GM18517 (cell line): ENCODE data around the gene RETSAT.
"Not testable (repeated sequence)": the region's sequence is repeated elsewhere in the genome, so short reads cannot be mapped to it uniquely, and the experiment has no call there.

Experiments
- ATAC-seq: cut with Tn5 transposase; IDR thresholded peaks from one replicate; pipeline ENCODE4 v1.9.1; 2021; ENCODE audit warnings: mild to moderate bottlenecking, moderate library complexity; ENCODE audit not compliant: unreplicated experiment

The RETSAT gene

DNA sequence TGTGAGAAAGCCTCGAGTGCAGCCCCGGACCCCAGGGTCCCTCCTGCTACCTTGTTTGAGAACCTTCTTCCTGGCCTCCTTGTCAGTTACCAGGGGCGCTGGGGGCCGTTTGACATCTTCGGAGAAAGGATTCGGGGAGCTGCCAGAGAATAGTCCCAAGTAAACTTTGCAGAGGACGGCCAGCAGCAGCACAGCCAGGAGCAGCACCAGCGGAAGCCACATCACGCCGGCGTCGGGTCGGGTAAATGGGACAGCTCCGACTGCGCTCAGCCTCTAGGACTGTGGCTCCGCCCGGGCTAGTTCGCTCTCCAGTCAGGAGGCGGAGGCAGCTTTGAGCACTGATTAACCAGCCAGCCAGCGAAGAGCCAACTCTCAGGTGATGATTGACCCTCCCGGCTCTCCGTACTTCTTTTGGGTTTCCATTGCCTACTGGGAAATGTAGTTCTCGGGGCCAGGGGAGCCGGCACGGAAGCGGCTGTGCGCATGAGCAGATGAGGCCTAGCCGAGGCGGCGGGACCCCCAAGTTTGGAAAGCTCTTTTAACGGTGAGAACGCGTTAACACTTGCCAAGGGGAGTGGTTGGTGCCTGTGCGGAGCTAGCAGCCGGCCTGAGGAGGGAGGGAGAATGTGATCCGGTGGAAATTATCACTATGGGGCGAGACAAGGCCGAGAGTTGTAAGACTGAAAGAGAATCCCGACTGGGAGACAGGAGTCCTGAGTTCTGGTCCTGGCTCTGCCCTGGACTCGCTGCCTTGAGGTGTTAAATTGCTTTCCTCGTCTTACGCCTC is at the start of gene RETSAT, which contains the start of gene ELMOD3:
Gene RETSAT, minus strand, starts transcription at position 243 of the 787 bp plus-strand sequence. Its CDS starts 21 bp downstream, at position 222.
Gene ELMOD3, plus strand, starts transcription at position 484 of the 787 bp plus-strand sequence. CDS start 2,430 bp downstream, outside the sequence.
- ATAC-seq: peak; percentile 92

DNA sequence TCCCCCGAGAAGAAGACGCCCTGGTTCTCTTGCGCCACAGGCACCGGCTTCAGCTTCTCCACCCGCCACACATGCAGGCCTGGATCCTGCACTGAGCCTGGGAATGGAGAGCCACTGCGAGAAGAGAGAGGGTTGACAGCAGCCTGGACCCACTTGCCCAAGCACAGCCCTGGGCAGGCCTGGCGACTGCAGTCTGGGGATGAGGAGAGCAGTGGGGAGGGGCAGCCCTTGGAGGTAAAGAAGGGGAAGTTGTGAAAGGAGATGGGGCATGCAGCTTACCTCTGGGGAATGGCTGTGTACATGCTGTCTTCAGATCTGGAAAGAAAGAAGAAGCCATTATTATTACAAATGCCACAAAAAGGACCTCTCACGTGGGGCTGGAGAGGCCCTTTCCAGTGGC is 47.5 kb upstream of the RETSAT start:
- no peak for ATAC-seq

DNA sequence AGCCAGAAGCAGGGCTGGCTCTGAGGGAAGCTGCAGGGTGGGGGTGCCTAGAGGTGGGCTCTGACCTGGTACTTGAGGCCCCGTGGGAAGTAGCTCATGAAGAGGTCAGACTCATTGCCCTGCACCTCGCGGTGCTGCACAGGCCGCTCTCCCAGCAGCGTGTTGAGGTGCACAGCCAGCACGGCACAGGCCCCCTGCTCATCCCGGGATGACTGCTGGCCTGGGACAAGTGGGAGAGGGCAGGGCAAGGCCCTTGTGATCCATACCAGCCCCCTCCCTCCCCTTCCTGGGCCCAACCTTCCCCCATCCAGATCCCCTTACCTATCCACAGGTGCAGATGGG is 47.1 kb upstream of the RETSAT start:
- no peak for ATAC-seq

DNA sequence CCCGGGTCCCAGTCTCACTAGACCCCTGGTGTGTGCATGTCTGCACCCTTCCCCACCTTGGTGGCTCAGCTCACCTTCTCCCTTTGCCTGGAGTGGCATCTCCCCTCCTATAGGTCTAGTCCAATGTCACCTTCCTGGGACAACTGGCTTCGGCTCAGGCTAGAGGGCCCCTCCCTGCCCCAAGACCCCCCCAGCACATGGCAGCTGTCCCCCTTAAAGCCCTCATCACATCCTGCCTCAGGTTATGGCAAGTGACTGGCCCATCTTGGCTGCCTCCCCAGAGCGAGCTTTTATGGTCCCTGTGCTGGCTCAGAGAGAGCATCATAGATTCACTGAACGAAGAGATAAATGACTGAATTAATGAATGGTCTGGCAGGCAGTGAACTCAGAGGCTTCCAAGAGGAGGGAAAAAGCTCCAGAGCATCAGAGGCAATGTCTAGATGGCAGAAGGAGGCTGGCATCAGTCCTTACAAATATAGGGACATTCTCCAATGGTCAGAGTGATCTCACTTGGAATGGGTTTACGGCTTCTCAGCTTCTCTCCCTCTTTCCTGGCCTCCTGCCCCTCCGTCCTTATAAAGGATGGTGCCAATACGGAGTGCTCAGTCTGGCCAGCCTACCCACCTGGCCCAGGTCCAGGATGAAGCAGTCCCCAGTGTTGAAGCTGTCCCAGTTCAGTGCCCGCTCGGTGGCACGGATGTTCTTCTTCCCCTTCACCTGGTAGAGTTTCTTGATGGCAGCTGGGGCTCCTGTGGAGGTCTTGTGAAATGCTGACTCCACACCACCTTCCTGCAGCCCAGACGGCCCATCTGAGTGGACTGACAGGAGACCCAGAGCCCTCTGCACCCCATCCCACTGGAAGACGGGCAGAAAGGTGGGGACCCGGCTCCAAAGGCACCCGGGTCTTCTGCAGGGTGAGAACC is 46.5 kb upstream of the RETSAT start:
- no peak for ATAC-seq

DNA sequence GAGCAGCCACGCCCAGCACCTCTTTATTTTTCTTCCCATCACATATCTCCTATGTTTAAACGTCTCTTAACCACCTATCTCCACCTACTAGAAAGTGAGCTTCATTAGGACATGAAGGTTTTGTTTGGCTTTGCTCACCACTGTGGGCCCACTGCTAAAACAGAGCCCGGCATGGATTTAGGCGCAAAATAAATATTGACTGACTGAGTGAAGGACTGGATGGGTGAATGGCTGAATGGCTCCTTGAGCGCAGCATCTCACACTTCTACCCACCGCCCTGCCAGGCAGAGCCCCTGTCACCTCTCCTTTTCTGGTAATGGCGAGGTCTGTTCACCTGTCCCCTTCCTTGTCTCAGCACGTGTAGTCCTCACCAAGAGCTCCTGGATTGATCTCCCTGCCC is 45.7 kb upstream of the RETSAT start:
- no peak for ATAC-seq

DNA sequence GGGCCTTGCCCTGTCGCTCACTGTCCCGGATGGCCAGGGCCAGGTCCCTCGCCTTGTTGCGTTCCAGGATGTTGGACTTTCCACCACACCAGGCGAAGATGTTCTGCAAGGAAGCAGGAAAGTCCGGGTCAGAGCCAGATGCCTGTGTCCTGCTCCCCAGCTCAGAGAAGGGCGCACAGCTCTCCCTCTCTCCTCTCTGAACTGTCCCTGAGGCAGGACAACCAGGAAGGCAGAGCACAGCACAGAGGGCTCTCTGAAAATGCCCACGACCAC is 44.8 kb upstream of the RETSAT start:
- ATAC-seq: no peak

DNA sequence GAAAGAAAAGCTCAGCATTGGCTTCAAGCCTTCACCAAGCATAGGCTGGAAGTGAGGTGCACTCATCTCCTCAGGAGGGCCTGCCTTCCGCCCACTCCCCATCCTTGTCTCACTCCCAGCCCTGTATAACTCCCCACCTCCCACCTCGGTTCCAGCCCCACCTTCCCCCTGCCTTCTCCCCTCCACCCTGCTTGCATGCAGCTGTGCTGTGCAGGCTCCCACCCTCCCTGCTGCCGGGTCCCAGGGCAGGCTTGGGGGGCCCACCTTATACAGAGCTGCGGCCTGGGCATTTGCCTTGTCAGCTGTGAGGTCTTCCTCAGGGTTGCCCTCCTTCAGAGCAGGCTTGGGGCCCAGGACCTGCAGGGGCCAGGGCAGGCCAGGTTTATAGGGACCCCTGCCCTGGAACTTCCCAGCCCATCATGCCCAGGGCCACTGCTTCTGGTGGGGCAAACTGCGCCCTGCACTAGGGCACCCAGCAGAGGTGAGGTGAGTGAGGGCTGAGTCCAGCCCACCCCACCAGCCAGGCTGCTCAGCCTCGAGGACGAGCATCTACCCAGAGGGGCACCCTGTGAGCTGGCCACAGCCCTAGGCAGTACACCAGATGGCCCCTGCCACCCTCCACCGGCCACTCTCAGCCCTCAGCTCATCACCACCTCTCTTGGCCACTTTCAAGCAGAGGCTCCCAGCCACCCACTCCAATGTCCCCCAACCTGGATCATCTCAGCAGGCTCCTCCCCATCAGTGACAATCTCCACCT is 44.3 kb upstream of the RETSAT start:
- ATAC-seq: no peak

DNA sequence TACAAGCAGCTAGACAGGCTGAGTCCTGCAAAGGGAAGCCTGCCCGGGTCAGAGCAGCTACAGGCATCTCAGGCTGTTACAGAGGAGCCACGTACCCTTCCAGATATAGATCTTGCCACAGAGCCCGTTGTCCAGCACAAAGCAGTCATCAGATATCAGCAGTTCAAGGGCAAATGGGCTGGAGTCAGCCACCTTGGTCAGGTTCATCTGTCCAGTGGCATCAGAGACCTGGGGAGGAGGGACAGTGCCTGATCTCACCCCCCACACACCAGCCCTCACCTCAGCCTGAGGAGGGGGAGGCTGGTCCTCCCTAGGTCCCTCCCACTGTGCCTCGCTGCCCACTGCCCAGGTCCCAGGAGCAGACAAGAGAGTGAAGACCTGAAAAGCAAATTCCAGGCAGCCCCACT is 43.6 kb upstream of the RETSAT start:
- no peak for ATAC-seq

DNA sequence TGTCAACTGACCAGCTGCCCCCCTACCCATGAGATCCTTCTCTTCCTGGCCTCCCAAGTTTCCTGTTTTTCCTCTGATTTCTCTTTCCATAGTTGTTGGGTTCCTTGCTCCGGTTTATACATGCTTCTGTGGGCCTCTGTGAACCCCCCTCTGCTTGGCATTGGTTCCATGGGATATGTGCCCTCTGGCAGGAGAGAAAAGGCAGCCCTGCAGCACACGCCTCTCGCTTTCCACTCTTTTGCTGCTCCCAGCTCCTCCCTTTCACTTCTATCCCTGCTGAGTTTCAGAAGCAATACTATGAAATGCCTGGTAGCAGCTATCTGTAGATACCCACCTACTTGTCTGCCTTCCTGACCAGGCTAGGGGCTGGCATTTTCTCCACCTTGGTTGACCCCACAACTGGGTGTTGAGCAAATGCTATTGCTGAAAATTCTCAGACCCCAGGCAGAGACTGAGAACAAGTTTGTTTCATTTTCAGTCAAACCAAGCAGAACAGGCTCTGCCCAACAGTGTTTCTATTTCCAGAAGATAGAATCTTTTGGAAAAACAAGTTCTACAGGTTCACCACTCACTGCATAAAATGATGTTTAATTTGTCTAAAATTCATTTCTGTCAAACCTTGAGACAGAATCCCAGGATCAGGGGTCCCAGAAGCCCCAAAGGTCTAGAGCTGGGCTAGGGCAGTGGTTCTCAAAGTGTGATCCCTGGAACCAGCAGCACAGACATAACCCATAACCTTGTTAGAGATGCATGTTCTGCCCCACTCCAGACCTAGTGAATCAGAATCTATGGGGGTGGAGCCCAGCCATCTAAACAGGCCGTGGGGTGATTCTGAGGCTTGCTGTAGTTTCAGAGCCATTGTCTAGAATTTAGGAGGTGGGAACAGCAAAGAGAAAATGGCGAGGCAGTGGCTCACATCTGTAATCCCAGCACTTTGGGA is 42.5 kb upstream of the RETSAT start:
- no peak for ATAC-seq

DNA sequence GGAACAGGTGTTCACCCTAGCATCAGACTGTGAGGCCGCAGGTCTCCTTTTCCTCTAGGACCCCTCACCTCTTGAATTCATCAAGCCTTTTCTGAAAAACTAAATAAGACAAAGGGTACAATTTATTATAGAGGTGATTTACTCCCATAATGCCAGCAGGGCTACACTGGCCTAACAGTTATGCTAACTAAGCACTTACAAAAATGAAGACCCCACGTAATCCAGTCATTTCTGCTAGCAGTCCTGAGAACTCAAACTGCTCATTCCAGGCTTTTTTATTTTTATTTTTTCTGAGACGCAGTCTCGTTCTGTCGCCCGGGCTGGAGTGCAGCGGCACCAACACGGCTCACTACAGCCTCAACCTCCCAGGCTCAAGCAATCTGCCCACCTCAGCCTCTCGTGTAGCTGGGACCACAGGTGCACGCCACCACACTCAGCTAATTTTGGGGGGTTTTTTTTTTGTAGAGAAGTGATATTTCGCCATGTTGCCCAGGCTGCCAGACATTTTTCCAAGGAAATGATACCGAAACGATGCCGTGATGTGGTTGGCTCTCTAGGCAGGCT is 41.7 kb upstream of the RETSAT start:
- no peak for ATAC-seq

DNA sequence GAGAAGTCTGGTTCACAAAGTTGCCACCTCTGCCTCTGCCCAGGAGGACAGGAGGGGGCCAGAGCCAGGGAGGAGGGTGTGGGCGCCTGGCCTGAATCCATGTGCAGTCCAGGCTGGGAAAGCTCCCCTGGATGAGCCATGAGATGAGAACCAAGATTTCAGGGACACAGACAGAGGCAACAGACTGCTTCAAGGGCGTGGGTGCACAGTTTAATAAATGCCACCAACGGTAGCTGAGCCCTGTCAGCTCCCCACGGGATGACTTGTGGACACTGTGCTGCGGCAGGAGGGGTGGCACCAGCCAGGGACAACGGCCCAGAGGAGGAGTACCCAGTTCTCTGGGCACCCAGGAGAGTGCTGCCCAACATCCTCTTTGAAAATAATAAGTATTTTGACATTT is 40.6 kb upstream of the RETSAT start:
- ATAC-seq: no peak

DNA sequence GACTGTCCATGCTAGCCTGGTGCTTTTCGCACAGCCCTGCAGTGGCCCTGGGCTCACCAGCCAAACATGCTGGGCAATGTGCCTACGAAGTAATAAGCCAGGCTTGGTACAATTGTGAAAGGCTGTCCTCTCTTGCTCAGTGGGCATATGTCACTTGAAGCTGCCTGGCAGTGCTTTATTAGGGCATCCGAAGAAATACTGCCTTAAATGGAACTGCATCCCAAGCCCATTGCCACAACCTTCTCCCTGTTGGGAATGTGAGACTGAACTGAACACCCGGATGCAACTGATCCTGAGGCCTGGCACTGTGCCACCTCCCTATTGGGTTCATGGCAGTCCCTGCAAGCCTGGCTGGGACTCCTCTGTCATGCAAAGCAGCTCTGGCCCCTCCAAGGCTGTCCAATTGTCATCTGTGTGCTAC is 39.9 kb upstream of the RETSAT start:
- no peak for ATAC-seq

DNA sequence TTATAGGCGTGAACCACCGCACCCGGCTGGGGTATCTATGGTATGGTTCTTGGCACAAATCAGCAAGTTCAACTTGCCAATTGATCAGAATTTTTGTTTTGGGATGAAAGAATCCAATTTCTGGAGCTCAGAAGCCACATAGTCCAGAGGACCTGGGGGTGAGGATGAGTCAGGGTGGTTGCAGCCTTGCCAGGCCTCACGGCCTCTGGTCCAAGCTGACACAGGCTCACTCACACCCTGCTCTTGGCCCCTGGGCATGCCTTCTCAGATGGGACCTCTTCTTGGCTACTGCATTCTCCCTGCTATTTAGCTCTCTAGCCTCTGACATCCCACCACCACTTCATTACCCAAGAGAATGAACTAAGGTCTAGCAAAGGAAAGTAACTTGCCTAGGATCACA is 39.5 kb upstream of the RETSAT start:
- ATAC-seq: no peak

DNA sequence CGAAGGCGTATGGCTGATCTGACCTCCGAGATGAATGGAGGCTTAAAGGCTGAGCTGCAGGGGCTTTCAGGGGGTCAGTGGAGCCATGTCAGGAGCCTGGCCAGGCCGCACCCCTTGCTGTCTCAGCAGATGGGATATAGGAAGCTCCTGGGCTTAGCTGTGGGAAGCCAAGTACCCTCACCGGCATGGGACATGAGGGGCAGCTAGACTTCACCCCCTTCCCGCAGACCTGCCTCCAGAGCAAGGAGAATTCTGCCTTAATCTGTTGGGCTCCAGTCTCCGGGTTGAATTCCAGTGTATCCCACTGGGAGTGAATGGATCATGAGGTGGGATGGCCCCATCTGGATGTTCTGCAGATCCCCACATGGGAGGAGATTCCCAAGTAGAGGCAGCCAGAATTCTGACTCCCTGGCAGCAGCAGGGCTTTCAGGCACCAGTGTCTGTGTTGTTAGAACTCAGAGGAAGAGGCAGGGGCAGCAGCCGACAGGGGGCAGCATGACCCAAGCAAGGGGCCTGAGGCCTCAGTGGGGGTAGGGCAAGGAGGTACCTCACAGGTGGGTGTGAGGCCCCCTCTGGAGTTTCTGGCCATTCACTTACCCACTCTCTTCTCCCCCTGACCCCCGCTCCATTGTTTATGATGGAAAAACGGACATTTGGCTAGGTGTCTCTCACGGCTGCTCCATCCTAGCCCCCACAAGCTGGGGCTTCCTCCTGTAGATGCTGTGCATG is 36.8 kb upstream of the RETSAT start:
- no peak for ATAC-seq

DNA sequence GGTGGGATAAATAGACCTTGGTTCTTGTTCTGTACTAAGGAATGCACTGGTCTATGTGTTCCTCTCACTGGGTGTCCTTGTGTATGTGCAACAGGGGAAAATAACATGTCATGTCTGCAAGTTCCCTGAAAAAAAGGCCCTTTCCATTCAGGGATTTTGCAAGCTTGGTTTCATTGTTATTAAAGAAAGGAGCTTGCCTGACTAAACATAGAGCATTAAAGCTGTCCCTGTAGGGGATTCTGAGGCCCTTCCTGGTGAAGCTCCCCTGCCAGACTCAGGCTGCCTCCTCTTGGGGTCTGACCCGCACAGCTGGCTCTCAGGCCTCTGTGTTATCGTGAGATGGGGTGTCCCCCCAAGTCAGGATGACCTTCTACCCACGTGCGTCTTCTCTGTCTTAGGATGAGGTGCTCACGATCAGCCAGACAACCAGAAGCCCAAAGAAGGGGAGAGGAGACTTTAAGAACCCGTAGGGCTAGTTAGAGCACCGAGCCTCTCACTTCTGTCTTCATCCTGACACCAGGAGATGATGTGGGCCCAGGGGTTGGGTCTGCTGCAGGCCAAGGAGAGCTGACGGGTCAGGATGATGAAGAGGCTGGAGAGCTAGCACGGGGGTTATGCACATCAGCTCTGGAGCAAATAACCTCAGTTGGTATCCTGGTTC is 34.7 kb upstream of the RETSAT start:
- ATAC-seq: no peak

DNA sequence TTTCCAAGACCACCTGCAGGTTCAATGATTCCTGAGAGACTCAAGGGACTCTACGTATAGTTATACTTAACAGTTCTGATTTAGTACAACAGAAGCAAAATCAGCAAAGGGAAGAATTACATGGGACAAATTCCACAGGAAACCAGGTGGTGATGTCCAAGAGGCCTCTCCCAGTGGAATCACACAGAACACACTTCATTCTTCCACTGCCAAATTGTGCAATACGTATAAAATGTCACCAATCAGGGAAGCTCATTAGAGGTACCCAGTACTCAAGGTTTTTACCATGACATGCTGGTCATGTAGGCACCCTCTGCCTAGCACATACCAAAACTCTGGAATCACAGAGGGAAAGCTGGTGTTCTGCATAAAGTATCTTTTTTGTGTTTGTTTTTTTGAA is 33.4 kb upstream of the RETSAT start:
- ATAC-seq: no peak

DNA sequence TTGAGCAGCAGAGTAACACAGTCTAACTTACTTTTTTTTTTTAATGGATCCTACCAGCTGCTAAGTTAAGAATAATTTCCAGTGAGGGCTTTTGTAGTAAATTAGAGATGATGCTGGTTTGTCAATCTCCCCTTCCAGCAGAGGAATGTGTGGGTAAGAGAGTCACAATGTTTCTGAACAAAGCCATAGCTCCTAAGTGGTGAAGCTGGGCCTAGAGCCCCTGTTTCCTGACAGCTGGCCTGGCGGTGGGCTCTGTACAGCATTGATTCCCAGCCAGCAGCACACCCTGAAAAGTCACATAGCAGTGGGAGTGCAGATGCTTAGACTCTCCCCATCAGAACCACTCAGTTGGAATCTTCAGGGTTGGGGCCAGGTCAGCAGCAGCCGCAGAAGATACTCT is 31.4 kb upstream of the RETSAT start:
- no peak for ATAC-seq

DNA sequence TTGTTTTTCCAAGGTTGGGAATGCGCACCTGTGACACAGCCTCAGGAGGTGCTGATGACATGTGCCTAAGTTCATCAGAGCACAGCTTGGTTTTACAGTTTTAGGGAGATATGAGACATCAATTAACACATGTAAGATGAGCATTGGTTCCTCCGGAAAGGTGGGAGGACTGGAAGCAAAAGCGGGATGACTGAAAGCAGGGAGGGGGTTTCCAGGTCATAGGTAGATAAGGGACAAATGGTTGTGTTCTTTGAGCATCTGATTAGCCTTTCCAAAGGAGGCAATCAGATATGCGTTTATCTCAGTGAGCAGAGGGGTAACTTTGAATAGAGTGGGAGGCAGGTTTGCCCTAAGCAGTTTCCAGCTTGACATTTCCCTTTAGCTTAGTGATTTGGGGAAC is 29.5 kb upstream of the RETSAT start:
- ATAC-seq: no peak

DNA sequence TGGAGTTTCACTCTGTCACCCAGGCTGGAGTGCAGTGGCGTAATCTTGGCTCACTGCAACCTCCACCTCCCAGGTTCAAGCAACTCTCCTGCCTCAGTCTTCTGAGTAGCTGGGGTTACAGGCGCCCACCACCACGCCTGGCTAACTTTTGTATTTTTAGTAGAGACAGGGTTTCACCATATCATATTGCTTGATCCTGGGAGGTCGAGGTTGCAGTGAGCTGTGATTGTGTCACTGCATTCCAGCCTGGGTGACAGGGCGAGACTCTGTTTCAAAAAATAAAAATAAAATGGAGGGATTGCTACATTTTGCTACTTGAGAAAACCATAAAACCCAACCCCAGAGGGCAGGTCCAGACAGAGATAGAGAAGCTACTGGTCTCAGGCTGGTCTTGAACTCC is 28.8 kb upstream of the RETSAT start:
- not testable (repeated sequence) for ATAC-seq
